Ecto neural progenitor cell (in vitro differentiated cells): ENCODE data around the gene SLC7A4.
"Not testable (repeated sequence)": the region's sequence is repeated elsewhere in the genome, so short reads cannot be mapped to it uniquely, and the experiment has no call there.

ENCODE experiments used
- DNase-seq: peaks from one replicate; pipeline ENCODE4 v3.0.0-alpha.2; 2018; ENCODE audit warnings: low spot score

The SLC7A4 gene

DNA sequence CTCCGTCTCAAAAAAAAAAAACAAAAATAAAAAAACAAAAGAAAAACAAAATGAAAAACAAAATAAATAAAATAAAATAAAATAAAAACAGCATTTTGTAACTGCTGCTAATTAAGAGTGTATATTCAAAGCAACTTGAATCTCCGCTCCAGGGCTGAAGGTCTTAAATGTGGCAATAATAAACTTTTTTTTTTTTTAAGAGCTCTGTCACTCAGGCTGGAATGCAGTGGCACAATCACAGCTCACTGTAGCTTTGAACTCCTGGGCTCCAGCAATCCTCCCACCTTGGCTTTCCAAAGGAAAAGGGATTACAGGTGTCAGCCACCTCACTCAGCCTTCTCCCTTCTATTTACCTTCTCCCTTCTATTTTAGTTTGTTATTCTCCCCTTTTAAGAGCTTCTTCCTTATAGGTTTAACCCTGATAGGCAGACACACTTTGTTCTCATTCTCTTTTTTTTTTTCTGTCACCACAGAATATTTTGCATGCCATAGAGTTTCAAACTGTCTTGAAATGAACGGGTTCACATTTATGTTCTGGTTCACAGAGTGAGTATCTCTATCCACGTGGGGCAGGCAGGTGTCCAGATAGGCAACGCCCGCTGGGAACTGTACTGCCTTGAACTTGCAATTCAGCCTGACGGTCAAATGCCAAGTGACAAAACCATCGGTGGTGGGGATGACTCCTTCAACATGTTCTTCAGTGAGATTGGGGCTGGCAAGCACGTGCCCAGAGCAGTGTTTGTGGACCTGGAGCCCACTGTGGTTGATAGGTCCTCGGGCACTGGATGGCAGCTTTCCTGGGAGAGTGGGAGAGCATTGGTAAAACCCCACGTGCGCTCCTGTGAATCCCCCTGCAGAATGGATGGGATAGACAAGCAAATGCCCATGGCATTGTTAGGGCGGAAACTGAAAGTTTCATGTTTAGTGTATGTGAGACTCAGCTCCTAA lies 32.8 kb upstream of the SLC7A4 start:
- peak; percentile 25 for DNase-seq

- DNase-seq, result not testable (repeated sequence)
Observed at GRCh38 chr22:21064425-21064824, 32.1 kb upstream of the SLC7A4 start.

DNA sequence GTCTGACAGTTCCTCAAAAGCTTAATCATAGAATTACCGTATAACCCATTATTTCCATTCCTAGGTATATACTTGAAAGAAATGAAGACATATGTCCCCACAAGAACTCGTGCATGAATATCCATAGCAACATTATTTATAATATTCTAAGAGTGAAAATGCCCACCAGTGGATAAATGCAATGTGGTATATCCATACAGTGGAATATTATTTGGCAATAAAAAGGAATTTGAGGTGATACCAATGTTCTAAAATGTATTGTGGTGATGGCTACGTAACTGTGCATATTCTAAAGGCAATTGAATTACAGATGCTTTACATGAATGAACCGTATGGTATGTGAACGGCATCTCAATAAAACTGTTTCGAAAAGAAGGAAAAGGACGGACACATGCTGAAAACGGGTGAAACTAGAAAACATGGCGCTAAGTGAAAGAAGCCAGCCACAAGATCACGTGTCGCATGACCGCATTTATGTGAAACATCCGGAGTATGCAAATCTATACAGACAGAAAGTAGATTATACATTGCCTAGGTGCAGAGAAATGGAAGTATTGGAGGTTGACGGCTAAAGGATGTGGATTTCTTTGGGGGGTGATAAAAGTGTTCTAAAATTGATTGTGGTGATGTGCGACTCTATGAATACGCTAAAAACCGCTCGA lies 29.4 kb upstream of the SLC7A4 start:
- not testable (repeated sequence) for DNase-seq

DNA sequence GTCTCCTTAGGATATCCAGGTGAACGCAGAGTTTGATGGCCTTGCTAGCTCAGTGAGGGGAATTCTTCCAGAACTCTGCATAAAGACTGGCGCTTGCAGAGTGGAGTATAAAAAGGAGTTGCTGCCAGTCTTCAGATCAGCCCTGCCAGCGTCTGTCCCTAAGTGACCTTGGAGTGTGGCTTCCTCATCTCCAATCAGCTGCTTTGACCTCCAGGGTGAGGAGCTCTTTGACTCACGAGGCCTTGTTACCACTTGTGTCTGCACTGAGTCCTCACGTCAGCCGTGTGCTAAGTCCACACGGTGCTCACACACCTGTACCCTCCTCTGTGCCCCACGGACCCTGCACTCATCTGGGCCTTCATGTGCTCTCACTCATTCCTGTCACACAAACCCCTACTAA lies 28.0 kb upstream of the SLC7A4 start:
- DNase-seq, result not testable (repeated sequence)

GRCh38 chr22:21055880-21056319 lies 23.5 kb upstream of the SLC7A4 start:
- DNase-seq, result no peak

- no peak for DNase-seq
Observed at GRCh38 chr22:21055564-21055834, 23.1 kb upstream of the SLC7A4 start.

DNA sequence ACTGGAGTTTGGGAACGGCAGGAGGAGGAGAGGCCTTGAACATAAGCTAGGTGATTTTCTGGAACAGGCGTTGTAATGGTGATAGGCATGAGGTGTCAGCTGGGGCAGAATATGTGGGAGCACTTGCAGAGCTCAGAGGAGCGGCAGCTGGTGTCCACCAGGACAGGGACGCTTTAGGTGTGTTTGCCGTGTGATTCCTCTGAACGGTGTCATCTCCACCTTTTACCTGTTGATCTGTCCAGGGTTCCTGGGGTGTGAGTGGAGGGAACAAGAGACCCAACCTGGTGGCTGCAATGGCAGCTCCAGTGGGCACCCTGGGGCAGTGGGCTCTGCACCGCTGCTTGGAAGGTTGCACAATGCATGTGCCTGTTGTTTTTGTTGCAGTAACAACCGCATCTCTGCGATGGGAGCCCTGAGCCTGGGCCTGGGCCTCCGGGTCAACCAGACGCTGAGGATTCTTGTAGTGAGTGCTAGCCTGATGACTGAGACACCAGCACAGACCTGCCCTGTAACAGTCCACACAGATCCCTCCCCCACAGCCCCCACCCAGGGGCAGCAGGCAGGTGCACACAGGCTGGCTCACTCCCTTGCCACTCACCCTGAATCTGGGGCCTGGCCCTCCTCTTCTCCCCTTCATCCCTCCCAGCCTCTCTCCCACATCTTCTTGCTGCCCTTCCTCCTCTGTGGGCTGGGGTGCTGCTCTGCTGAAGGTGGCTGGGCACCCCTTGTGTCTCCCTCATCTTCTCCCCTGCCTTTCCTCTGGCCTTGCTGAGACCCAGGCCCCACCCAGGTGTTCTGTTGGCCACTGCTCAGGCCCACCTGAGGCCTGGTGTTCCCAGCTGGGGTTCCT lies 22.6 kb upstream of the SLC7A4 start:
- peak; percentile 48 for DNase-seq

DNA sequence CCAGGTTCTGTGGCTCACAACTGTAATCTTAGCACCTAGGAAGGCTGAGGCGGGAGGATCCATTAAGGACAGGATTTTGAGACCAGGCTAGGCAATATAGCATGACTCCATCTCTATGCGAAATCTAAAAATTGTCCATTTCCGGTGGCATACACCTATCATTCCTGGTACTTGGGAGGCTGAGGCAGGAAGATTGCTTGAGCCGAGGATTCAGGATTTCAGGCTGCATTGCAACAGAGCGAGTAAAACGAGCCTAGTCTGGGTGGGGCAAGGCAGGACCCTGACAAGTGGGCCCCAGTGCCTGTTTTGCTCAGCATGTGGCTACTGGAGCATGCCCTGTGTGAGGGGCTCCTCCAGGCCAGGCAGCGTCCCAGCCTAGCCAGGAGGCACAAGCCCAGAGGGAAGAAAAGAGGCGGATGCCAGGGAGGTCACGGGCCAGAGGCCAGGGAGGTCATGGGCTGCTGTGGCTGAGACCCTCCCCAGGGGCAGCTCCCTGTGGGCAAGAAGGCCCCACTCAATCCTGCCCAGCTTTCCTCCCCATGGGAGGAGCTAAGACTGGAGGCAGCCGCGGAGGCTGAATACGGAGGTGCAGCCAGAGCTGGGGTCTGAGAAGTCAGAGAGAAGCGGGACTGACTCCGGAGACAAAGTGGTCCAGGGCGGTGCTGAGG lies 21.8 kb upstream of the SLC7A4 start:
- DNase-seq, result peak; percentile 44

DNA sequence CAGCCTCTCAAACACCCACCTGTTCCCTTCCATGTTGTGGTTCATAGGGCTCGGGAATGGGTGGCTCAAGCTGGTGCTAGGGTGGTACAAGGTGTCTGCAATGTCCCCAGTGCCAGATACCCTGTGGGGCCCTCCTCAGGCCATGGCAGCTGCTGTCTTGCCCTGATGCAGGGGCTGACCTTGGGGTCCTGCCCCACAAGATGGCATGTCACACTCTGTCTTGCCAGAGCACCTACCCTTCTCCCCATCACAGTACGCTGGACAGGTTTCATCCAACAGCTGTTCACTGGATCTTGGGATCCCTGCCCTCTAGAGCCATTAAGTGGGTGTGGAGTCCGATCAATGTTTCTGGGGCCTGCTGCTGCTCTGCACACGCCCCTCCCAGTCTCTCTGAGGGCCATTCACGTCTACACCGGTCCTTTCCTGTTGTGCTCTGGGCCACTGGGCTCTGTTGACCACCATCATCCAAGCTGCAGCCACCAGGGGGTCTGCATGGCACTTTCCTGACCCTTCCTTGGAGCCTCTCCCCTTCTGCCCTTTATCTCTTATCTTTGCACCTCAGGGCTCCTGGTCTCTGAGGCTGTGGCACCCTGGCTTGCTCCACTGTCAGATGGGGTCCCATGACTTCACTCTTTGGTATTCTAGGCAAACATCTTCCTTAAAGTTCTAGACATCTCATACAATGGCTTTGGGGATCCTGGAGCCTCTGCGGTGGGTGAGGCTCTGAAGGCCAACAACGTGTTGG lies 20.5 kb upstream of the SLC7A4 start:
- no peak for DNase-seq

DNA sequence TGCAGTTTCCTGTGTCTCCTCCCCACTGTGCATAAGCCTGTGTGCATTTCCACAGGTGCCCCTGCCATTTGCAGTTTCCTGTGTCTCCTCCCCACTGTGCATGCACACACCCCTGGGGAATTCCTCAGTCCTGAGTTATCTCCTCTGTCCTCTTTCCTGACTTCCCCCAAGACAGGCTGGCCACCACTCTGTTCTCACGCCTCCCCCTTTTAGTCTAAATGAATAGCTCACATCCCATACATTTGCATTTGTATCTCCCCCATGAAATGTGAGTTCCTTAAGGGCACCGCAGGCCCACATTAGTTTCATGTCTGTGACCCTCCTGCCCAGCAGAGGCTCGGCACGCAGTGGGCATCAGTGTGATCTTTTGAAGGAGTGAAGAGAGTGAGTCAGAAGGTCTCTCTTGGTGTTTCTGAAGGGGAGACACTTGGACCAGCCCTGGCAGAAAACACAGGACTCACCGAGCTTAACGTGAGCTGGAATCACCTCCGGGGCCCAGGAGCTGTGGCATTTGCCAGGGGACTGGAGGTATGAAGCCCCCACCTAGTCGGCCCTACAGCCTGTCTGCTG lies 19.6 kb upstream of the SLC7A4 start:
- peak; percentile 44 for DNase-seq

- no peak for DNase-seq
Observed at GRCh38 chr22:21051145-21051830, 18.9 kb upstream of the SLC7A4 start.

DNA sequence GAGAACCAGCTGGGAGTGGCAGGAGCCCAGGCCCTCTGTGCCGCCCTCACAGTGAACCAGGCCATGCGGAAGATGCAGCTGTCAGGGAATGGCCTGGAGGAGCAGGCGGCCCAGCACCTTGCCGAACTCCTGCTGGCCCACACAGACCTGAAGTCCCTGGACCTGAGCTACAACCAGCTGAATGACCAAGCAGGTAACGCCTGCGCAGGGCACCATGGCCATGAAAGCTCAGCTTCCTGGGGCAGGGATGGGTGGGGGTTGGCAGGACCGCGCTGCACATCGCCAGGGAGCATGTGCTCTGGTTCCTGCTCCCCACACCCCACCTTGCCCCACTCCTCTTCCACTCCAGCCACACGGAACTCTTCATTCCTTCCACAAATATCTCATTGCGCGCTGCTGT lies 16.6 kb upstream of the SLC7A4 start:
- DNase-seq, result not testable (repeated sequence)

DNA sequence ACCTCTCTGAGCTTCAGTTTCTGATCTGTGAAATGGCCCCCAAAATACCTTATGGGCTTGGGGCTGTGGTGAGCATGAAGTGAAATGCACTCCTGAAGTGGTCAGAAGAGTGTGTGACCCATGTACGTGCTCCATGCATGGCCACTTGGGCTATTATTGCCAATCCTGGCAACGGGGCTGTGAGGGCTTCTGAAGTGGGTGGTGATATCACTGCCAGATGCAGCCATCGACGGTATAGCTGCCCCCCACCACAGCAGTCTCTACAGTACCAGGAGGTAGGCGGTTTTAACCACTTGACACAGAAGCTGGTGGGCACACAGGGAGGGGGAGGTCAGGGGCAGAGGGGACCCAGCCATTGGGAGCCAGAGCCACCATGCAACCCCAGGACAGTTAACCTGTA lies 16.1 kb upstream of the SLC7A4 start:
- not testable (repeated sequence) for DNase-seq

DNA sequence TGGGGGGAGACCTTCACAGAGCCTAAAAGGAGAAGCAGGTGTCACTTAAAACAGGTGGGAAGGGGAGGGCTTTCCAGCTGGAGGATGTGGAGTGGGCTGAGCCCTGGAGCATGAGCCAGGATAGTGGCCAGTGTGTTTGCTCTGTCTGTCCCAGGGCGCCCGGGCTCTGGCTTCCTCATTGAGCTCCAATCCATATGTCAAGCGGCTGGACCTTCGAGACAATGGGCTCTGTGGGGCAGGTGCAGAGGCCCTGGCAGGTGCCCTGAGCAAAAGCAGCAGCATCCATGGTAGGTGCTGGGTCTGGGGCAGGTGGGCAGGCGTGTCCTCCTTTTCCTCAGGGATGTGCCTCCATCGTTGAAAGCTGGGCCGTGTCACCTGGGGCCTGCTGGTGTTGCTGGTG lies 15.4 kb upstream of the SLC7A4 start:
- DNase-seq, result no peak

GRCh38 chr22:21047035-21047661 lies 14.8 kb upstream of the SLC7A4 start:
- DNase-seq, result no peak

DNA sequence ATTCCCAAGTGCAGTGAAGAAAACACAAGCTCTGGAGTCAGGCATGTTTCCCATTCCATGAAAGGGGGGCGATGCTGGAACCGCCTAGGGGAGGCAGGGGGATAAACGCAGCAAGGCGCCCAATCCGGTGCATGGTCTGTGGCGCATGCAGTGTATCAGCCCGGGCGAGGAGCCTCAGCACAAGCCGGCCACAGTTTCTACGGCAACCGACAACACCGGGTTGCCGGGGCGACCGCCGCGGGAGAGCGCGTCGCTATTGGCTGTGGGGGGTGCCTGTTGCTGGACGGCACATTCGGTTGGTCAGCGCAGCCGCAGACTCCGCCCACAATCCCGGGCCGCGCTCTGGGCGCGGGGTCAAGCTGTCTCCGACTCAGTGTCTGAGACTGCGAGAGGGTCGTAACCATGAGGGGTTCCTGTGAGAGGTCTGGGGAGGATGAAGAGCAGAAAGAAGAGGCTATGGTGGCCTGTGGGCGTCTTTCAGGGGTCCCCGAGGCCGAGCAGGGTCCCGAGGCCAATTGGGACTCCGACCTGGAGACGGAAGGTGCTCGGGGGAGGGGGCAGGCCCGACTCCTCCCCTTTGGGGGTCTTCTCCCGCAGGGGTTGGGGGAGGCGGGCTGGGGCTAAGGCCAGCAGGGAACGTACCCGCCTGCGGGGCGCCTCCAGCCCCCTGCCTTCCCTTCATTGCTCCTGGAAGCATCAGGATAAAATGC lies 13.4 kb upstream of the SLC7A4 start, which contains the start of gene LRRC74B:
LRRC74B (plus strand) TSS at position 362 of the 710 bp plus-strand sequence; CDS start at position 403, 41 bp downstream.
- peak; percentile 99 for DNase-seq

- no peak for DNase-seq
Observed at GRCh38 chr22:21044931-21045584, 12.7 kb upstream of the SLC7A4 start.

DNA sequence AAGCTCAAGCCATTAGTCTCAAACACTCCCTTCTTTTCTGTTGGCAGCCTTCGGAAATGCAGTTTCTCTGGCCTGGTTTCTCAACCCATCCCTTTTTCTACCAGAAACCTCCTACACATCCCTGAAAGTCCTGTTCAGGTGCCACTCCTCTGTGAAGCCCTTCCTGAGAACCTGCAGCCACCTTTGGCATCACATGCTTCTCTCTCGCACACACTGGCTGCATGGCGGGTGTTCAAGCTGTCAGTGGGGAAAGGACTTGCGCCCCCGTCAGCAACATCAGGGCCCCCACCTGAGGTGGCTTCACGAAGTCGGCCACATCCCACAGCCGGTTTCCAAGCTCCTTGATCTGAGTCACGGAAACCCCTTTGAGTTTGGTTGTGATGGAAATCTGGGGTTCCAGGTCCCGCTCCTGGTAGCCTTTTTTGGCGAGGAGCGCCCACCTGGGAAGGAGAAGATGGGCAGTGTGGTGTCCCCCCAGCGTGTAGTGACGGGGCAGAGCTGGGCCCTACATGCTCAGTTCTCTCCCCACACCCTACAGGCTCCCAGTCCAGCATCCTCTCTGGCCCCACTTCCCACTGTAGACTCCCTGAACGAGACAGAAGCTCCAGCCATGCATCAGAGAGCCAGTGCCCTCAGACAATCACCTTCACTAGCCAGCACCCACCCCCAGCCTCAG lies 11.6 kb upstream of the SLC7A4 start:
- DNase-seq, result peak; percentile 42
